GM12878 (cell line): Measurements from ENCODE around the gene HK1. TPM values are rescaled to one million over a fixed set of nuclear protein-coding genes. Genes with fewer than 3 reads are reported as not detected.

Source experiments
- ATAC-seq: fragments of 200-7000 bp; cut with Tn5 transposase; 3 replicates; pipeline ENCODE4 v1.9.1; 2020; ENCODE audit warnings: mild to moderate bottlenecking, moderate library complexity
- BruUV-seq: library from RNA; stranded (reverse); fragments of 400-500 nt; replicated peaks from 2 replicates; lab custom pipeline; 2021; lab: Mats Ljungman, UMichigan
- CTCF ChIA-PET: fragments of 300-600 bp; sonication (Branson Sonifier 250); formaldehyde crosslinking; extraction: SDS; loops from one replicate; lab custom pipeline; 2021; ENCODE audit warnings: inconsistent platforms; lab: Yijun Ruan, JAX
- POLR2A ChIA-PET: fragments of 350-600 bp; formaldehyde crosslinking; extraction: SDS; loops from one replicate; lab custom pipeline; 2021; ENCODE audit warnings: inconsistent platforms; lab: Charles Lee
- RAD21 ChIA-PET: fragments of 300-600 bp; sonication (Branson Sonifier 250); formaldehyde crosslinking; loops from one replicate; lab custom pipeline; 2023; ENCODE audit warnings: antibody characterized with exemption; ENCODE audit not compliant: unreplicated experiment; lab: Charles Lee
- SMC1A ChIA-PET: fragments of 300-600 bp; sonication (Branson Sonifier 250); formaldehyde crosslinking; loops from one replicate; lab custom pipeline; 2023; ENCODE audit not compliant: unreplicated experiment, uncharacterized antibody; lab: Charles Lee
- DNase-seq: peaks from one replicate; pipeline ENCODE4 v3.0.0-alpha.2; 2011; ENCODE audit warnings: low read depth, low spot score
- FAIRE-seq: peaks from 3 replicates; lab custom pipeline; 2011; peaks lifted over from hg19 to GRCh38; lab: Jason Lieb, UNC
- H2AFZ ChIP-seq: 2 replicates; pipeline ENCODE4 v1.6.0; 2011; ENCODE audit warnings: low read depth, low read length, control low read depth; ENCODE audit not compliant: control insufficient read depth
- H3K27ac ChIP-seq: 2 replicates; pipeline ENCODE4 v1.5.1; 2011; ENCODE audit warnings: control low read depth; ENCODE audit not compliant: control insufficient read depth, insufficient read depth
- H3K27me3 ChIP-seq, 2 experiments: replicated peaks in 1 of 2; 2 replicates each; pipeline versions ENCODE4 v1.6.0 to v1.6.1; 2011; ENCODE audit warnings: low read length in 1 of 2; ENCODE audit not compliant: control insufficient read depth in 2 of 2, insufficient read depth in 2 of 2
- H3K36me3 ChIP-seq, 2 experiments: 2 replicates each; pipeline ENCODE4 v1.5.1; 2011; ENCODE audit warnings: low read length in 1 of 2; ENCODE audit not compliant: control insufficient read depth in 2 of 2, insufficient read depth in 2 of 2
- H3K4me1 ChIP-seq: 2 replicates; pipeline ENCODE4 v1.6.1; 2011; ENCODE audit warnings: mild to moderate bottlenecking, low read length, moderate library complexity, mixed read lengths; ENCODE audit not compliant: control insufficient read depth, insufficient read depth
- H3K4me2 ChIP-seq: 2 replicates; pipeline ENCODE4 v1.6.0; 2011; ENCODE audit warnings: control low read depth; ENCODE audit not compliant: control insufficient read depth, insufficient read depth
- H3K4me3 ChIP-seq: fragments of 200-600 bp; sonication (generic); 2 replicates; pipeline ENCODE4 v1.5.1; 2016
- H3K79me2 ChIP-seq: 2 replicates; pipeline ENCODE4 v1.6.0; 2011; ENCODE audit warnings: low read length; ENCODE audit not compliant: control insufficient read depth, insufficient read depth
- H3K9ac ChIP-seq: 2 replicates; pipeline ENCODE4 v1.8.0; 2011; ENCODE audit warnings: low read length, control low read depth, mixed read lengths; ENCODE audit not compliant: control insufficient read depth, insufficient read depth
- H3K9me3 ChIP-seq: replicated peaks from 3 replicates; pipeline ENCODE4 v1.5.1; 2011; ENCODE audit warnings: mild to moderate bottlenecking, low read length; ENCODE audit not compliant: control insufficient read depth, insufficient read depth
- H4K20me1 ChIP-seq: 2 replicates; pipeline ENCODE4 v1.6.0; 2011; ENCODE audit not compliant: control insufficient read depth, insufficient read depth
- CEBPB ChIP-seq, 2 experiments: fragments of 150-350 bp in 1 of 2; IDR thresholded peaks; 2 replicates each; pipeline ENCODE4 v1.6.1; 2012 to 2014; ENCODE audit warnings: low read depth in 2 of 2, low read length in 2 of 2, borderline replicate concordance in 1 of 2, inconsistent platforms in 1 of 2
- EGR1 ChIP-seq, 2 experiments: IDR thresholded peaks; 1 replicate in 1 of 2; 2 replicates in 1 of 2; pipeline ENCODE4 v1.6.1; 2011 to 2012; ENCODE audit warnings: low read depth in 2 of 2, low read length in 2 of 2, borderline replicate concordance in 1 of 2, mild to moderate bottlenecking in 1 of 2, moderate library complexity in 1 of 2
- MTA2 ChIP-seq: fragments of 450-650 bp; IDR thresholded peaks from 2 replicates; pipeline ENCODE4 v1.6.1; 2016; ENCODE audit warnings: low read depth, mild to moderate bottlenecking, moderate library complexity
- SUZ12 ChIP-seq: fragments of 200-600 bp; sonication (generic); IDR thresholded peaks from one replicate; pipeline ENCODE4 v1.6.1; 2018; ENCODE audit warnings: antibody characterized with exemption, mild to moderate bottlenecking; ENCODE audit not compliant: unreplicated experiment
- WGBS: methylation state at CpG from one replicate; pipeline ENCODE4 v1.1.6; 2016; ENCODE audit warnings: low lambda C conversion rate; ENCODE audit not compliant: insufficient replicate concordance, insufficient coverage; ENCODE audit errors: missing lambda C conversion rate; 5-methylcytosine and 5-hydroxymethylcytosine counted together
- in situ Hi-C: fragments of 300-500 bp; cut with MboI; formaldehyde crosslinking; loops from 9 replicates; pipeline ENCODE4 v1.14.3; 2018; ENCODE audit warnings: mixed read lengths
- intact Hi-C: fragments of 100-400 bp; cut with micrococcal nuclease; formaldehyde crosslinking; loops from one replicate; pipeline ENCODE4 v1.14.2; 2022; ENCODE audit not compliant: unreplicated experiment
- polyA plus RNA-seq, 11 experiments: library from polyadenylated mRNA; depleted of rRNA in 4 of 11; unstranded in 6 of 11; stranded (reverse) in 5 of 11; fragments of >200 nt; fragmentation: Nextera tagmentation in 4 of 11; fragmentation: Illumina TruSeq in 1 of 11; extraction: Ambion mirVana in 4 of 11; extraction: Trizol in 1 of 11; gene quantifications; 1 replicate in 1 of 11; 2 replicates in 10 of 11; pipeline versions ENCODE4 v1.2.1 to v1.2.3, GENCODE V29; 2011 to 2016; ENCODE audit warnings: inconsistent platforms in 2 of 11, missing spikeins in 2 of 11, low read depth in 1 of 11
- total RNA-seq, 4 experiments: library from RNA; depleted of rRNA in 3 of 4; stranded (reverse); fragments of >200 nt in 3 of 4; fragmentation: Illumina TruSeq in 1 of 4; extraction: Trizol in 1 of 4; gene quantifications; 2 replicates each; pipeline versions ENCODE4 v1.2.1 to v1.2.3, GENCODE V29; 2013 to 2021
- TF ChIP-seq, protein P1 (sequence below): fragments of 450-650 bp; IDR thresholded peaks from 2 replicates; pipeline ENCODE4 v1.6.1; 2017; ENCODE audit warnings: low read depth, mild to moderate bottlenecking, moderate library complexity
- TF ChIP-seq, protein P2 (sequence below): fragments of 450-650 bp; IDR thresholded peaks from 2 replicates; pipeline ENCODE4 v1.6.1; 2016; ENCODE audit warnings: mild to moderate bottlenecking
- TF ChIP-seq, protein P3 (sequence below): fragments of 450-650 bp; formaldehyde crosslinking; IDR thresholded peaks from 2 replicates; pipeline ENCODE4 v1.4.0; 2020; ENCODE audit warnings: mild to moderate bottlenecking, moderate library complexity

Gene HK1
- total and polyA plus RNA-seq, 10 of the 15 experiments (the other 5 are each of a cell fraction or from before 2014, with no cell fraction given): 3.4 to 77.3 (median 46.6) TPM

DNA sequence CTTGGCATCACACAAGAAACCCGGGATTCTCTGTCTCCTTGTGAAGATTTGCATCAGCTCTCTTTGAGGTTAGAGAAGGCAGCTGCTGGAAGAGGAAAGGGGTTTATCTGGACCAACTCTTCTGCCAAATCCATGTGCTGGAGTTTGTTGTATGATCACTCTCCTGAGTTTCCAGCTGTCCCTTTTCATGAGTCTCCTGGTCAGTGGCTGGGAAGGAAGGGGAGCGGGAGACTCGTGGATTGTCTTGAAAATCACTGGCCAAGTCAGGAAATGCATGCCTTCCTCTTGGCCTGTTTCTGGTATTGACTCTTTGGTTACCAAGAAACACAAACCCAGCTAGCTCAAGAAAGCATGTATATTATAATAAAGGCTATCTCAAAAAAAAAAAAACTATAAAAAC lies 99.6 kb downstream of the HK1 start:
- H2AFZ ChIP-seq: no peak overlapping the region

More for the DNA sequence above, 99.6 kb downstream of the HK1 start:
- no peaks in the 10 kb centered on the region for H3K79me2 ChIP-seq
- TF ChIP-seq, protein P1, sequence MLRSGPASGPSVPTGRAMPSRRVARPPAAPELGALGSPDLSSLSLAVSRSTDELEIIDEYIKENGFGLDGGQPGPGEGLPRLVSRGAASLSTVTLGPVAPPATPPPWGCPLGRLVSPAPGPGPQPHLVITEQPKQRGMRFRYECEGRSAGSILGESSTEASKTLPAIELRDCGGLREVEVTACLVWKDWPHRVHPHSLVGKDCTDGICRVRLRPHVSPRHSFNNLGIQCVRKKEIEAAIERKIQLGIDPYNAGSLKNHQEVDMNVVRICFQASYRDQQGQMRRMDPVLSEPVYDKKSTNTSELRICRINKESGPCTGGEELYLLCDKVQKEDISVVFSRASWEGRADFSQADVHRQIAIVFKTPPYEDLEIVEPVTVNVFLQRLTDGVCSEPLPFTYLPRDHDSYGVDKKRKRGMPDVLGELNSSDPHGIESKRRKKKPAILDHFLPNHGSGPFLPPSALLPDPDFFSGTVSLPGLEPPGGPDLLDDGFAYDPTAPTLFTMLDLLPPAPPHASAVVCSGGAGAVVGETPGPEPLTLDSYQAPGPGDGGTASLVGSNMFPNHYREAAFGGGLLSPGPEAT: no peak
- TF ChIP-seq, protein P2, sequence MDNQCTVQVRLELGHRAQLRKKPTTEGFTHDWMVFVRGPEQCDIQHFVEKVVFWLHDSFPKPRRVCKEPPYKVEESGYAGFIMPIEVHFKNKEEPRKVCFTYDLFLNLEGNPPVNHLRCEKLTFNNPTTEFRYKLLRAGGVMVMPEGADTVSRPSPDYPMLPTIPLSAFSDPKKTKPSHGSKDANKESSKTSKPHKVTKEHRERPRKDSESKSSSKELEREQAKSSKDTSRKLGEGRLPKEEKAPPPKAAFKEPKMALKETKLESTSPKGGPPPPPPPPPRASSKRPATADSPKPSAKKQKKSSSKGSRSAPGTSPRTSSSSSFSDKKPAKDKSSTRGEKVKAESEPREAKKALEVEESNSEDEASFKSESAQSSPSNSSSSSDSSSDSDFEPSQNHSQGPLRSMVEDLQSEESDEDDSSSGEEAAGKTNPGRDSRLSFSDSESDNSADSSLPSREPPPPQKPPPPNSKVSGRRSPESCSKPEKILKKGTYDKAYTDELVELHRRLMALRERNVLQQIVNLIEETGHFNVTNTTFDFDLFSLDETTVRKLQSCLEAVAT: no peak
- TF ChIP-seq MTA2 (no peak), SUZ12 (no peak), EGR1 (IDR thresholded peaks at IDR 0.05; ENCODE audit: borderline replicate concordance in 1 of 2, low read depth in 2 of 2, low read length in 2 of 2) (no peak), CEBPB (IDR thresholded peaks at IDR 0.05; ENCODE audit: borderline replicate concordance in 1 of 2, low read depth in 2 of 2, low read length in 2 of 2) (no peak)
- TF ChIP-seq, protein P3, sequence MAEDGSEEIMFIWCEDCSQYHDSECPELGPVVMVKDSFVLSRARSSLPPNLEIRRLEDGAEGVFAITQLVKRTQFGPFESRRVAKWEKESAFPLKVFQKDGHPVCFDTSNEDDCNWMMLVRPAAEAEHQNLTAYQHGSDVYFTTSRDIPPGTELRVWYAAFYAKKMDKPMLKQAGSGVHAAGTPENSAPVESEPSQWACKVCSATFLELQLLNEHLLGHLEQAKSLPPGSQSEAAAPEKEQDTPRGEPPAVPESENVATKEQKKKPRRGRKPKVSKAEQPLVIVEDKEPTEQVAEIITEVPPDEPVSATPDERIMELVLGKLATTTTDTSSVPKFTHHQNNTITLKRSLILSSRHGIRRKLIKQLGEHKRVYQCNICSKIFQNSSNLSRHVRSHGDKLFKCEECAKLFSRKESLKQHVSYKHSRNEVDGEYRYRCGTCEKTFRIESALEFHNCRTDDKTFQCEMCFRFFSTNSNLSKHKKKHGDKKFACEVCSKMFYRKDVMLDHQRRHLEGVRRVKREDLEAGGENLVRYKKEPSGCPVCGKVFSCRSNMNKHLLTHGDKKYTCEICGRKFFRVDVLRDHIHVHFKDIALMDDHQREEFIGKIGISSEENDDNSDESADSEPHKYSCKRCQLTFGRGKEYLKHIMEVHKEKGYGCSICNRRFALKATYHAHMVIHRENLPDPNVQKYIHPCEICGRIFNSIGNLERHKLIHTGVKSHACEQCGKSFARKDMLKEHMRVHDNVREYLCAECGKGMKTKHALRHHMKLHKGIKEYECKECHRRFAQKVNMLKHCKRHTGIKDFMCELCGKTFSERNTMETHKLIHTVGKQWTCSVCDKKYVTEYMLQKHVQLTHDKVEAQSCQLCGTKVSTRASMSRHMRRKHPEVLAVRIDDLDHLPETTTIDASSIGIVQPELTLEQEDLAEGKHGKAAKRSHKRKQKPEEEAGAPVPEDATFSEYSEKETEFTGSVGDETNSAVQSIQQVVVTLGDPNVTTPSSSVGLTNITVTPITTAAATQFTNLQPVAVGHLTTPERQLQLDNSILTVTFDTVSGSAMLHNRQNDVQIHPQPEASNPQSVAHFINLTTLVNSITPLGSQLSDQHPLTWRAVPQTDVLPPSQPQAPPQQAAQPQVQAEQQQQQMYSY (CRISPR knock-in tag): no peak
- TF ChIP-seq, all 136 proteins: peak for 0
- ChIA-PET SMC1A (no interaction called here), CTCF (interaction anchor here (0.6 kb wide), 1 partner anchor 1421 kb away, joined by 3 read pairs; no protein-coding TSS in a partner anchor), RAD21 (no interaction called here), POLR2A (no interaction called here)
- no TSS peak for BruUV-seq
- Histone ChIP-seq H3K4me1 (peaks cover 3% of the 10 kb centered on the region; the same call in 1 of the 2 replicates), H3K9ac (no peak overlapping the region), H3K36me3 (peaks cover 25 to 32% of the 10 kb centered on the region in 2 experiments), H4K20me1 (no peaks in the 10 kb centered on the region), H3K4me3 (no peak overlapping the region), H3K27me3 (no peaks in the 10 kb centered on the region), H3K9me3 (no peaks in the 10 kb centered on the region), H3K27ac (no peak overlapping the region), H3K4me2 (no peak overlapping the region)
- FAIRE-seq (no peak), ATAC-seq (no peak), DNase-seq (no peak)
- in situ Hi-C loops: no loop called here
- intact Hi-C loops: no loop called here
- 29% methylated on average over 3 of the region's 3 CpGs for WGBS
